ENCODE measurements around the gene EVPLL. TPM values are rescaled to one million over a fixed set of nuclear protein-coding genes. Genes with fewer than 3 reads are reported as not detected.

Gene EVPLL
- total RNA-seq, 2 donors from 2014 or later = not detected

GRCh38 chr17:18339933-18340332 lies 37.6 kb upstream of the EVPLL start:
- WGBS, 2 donors = 80 to 92% methylated on average over 1 to 13 of the region's 13 CpGs
- ATAC-seq = no peak

GRCh38 chr17:18344021-18344420 lies 33.6 kb upstream of the EVPLL start:
- no peak for ATAC-seq
- H3K27me3 ChIP-seq = no peaks in the 10 kb centered on the region
- 82 to 84% methylated on average over 5 of the region's 5 CpGs for WGBS, 2 donors
- H3K4me1 ChIP-seq = no peaks in the 10 kb centered on the region
- H3K4me3 ChIP-seq = no peak overlapping the region
- TF ChIP-seq POLR2A (IDR thresholded peaks at IDR 0.05) (no peak), CTCF (IDR thresholded peaks at IDR 0.05) (no peak)
- peaks cover 0 to 15% of the 10 kb centered on the region in 2 donors for H3K36me3 ChIP-seq (replicated peaks in 1 of 2; ENCODE audit: insufficient read depth in 1 of 2, low read depth in 2 of 2)
- no peak for DNase-seq
- no peak overlapping the region for H3K27ac ChIP-seq
- H3K9me3 ChIP-seq = no peaks in the 10 kb centered on the region
- intact Hi-C loops (cut with DNase I) = no loop called here

More at GRCh38 chr17:18339933-18340332, 37.6 kb upstream of the EVPLL start:
- no peak overlapping the region for H3K4me3 ChIP-seq
- no peaks in the 10 kb centered on the region for H3K4me1 ChIP-seq
- intact Hi-C loops (cut with DNase I) = no loop called here
- TF ChIP-seq CTCF (IDR thresholded peaks at IDR 0.05) = no peak
- no peak for TF ChIP-seq POLR2A (IDR thresholded peaks at IDR 0.05)
- H3K27me3 ChIP-seq = no peaks in the 10 kb centered on the region
- H3K27ac ChIP-seq = no peak overlapping the region
- DNase-seq = no peak
- H3K36me3 ChIP-seq (replicated peaks in 1 of 2; ENCODE audit: insufficient read depth in 1 of 2, low read depth in 2 of 2) = peaks cover 0 to 7% of the 10 kb centered on the region in 2 donors
- no peaks in the 10 kb centered on the region for H3K9me3 ChIP-seq

GRCh38 chr17:18353541-18353940 lies 24.0 kb upstream of the EVPLL start:
- H3K4me3 ChIP-seq = no peak overlapping the region
- no peaks in the 10 kb centered on the region for H3K27me3 ChIP-seq
- no peak for TF ChIP-seq POLR2A (IDR thresholded peaks at IDR 0.05)
- TF ChIP-seq CTCF (IDR thresholded peaks at IDR 0.05) = no peak
- H3K9me3 ChIP-seq = no peaks in the 10 kb centered on the region
- peaks cover 7 to 10% of the 10 kb centered on the region in 2 donors for H3K36me3 ChIP-seq (replicated peaks in 1 of 2; ENCODE audit: insufficient read depth in 1 of 2, low read depth in 2 of 2)
- intact Hi-C loops (cut with DNase I) = no loop called here
- WGBS, 2 donors = 86 to 90% methylated on average over 6 of the region's 6 CpGs
- H3K4me1 ChIP-seq = no peaks in the 10 kb centered on the region
- DNase-seq (no peak), ATAC-seq (no peak)
- no peak overlapping the region for H3K27ac ChIP-seq

- Histone ChIP-seq H3K27ac (no peak overlapping the region), H3K4me1 (peaks cover under 1% of the 10 kb centered on the region), H3K4me3 (no peak overlapping the region), H3K9me3 (no peaks in the 10 kb centered on the region), H3K36me3 (replicated peaks in 1 of 2; ENCODE audit: insufficient read depth in 1 of 2, low read depth in 2 of 2) (peaks cover 7 to 8% of the 10 kb centered on the region in 2 donors), H3K27me3 (no peaks in the 10 kb centered on the region)
- WGBS, 2 donors = 83 to 91% methylated on average over 10 of the region's 10 CpGs
- ATAC-seq = no peak
- no peak for TF ChIP-seq POLR2A (IDR thresholded peaks at IDR 0.05)
- no peak for TF ChIP-seq CTCF (IDR thresholded peaks at IDR 0.05)
- DNase-seq = peak in 2 of 4 donors; percentile 9 to 62
- intact Hi-C loops (cut with DNase I) = no loop called here
Measured at GRCh38 chr17:18356624-18357023, 21.0 kb upstream of the EVPLL start.

GRCh38 chr17:18360518-18360917 lies 17.1 kb upstream of the EVPLL start:
- ATAC-seq (no peak), DNase-seq (no peak)
- WGBS, 2 donors = 83 to 86% methylated on average over 8 of the region's 8 CpGs
- Histone ChIP-seq H3K36me3 (replicated peaks in 1 of 2; ENCODE audit: insufficient read depth in 1 of 2, low read depth in 2 of 2) (no peaks in the 10 kb centered on the region), H3K27me3 (no peaks in the 10 kb centered on the region), H3K4me3 (no peak overlapping the region), H3K27ac (no peak overlapping the region), H3K9me3 (no peaks in the 10 kb centered on the region), H3K4me1 (peaks cover 13% of the 10 kb centered on the region)
- intact Hi-C loops (cut with DNase I) = no loop called here
- TF ChIP-seq CTCF (IDR thresholded peaks at IDR 0.05) = no peak
- TF ChIP-seq POLR2A (IDR thresholded peaks at IDR 0.05) = no peak
